Measurements from ENCODE around the gene GRB10.
"Not testable (repeated sequence)": the region's sequence is repeated elsewhere in the genome, so short reads cannot be mapped to it uniquely, and the experiment has no call there.

Gene GRB10

DNA sequence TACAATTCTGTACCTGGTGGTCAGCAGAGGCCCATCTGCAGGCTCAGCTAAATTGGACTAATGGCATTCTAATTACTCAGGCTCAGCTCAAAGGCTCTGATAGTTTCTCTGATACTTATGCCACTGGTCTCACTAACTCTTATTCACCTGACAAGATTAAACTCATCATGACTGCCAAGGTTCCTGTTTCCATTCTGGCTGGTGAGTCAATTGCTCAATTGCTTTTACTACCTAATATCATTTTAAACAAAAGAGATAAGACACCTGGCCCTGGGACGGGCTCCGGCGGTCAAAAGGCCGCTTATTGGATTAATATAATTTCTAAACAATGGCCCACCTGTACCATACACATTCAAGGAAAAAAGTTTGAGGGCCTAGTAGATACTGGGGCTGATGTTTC is 204.6 kb downstream of the GRB10 start:
- not testable (repeated sequence) for DNase-seq (ENCODE audit: low read depth, low spot score); H3K4me3 ChIP-seq (ENCODE audit: low read length); H3K36me3 ChIP-seq (ENCODE audit: control insufficient read depth, insufficient read depth, low read length); H3K27ac ChIP-seq (ENCODE audit: low read length); H3K9me3 ChIP-seq (ENCODE audit: control insufficient read depth, insufficient read depth, low read length); H3K4me1 ChIP-seq (ENCODE audit: control insufficient read depth, insufficient read depth, low read length); H3K27me3 ChIP-seq (ENCODE audit: control insufficient read depth, insufficient read depth, low read length)
- no CpG with 5 or more reads among the region's 4 CpGs for WGBS (ENCODE audit: insufficient coverage, insufficient read length)

DNA sequence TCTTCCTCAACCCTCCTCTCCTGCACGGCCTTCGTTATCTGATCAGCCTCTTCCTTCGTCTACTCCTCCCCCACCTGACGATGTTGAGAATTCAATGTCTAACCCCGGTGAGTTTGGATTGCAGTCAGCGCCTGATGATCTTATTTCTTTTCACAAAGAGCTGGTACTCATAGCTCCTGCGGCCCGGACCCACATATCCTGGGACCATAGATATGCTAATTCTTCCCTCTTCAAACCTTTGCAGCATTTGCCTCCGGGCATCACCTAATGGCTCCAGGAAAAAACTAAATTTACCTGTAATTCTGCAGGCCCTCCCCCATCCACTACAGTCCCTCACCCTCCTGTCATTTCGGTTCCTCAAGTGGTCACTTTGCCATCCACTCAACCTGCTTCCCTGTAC is 205.1 kb downstream of the GRB10 start:
- H3K9me3 ChIP-seq (ENCODE audit: control insufficient read depth, insufficient read depth, low read length), result no peaks in the 10 kb centered on the region
- H3K4me1 ChIP-seq (ENCODE audit: control insufficient read depth, insufficient read depth, low read length), result no peaks in the 10 kb centered on the region
- no peak for DNase-seq (ENCODE audit: low read depth, low spot score)
- H3K36me3 ChIP-seq (ENCODE audit: control insufficient read depth, insufficient read depth, low read length), result no peaks in the 10 kb centered on the region
- no peak overlapping the region for H3K4me3 ChIP-seq (ENCODE audit: low read length)
- WGBS (ENCODE audit: insufficient coverage, insufficient read length), result no CpG with 5 or more reads among the region's 10 CpGs
- no peaks in the 10 kb centered on the region for H3K27me3 ChIP-seq (ENCODE audit: control insufficient read depth, insufficient read depth, low read length)
- H3K27ac ChIP-seq (ENCODE audit: low read length), result no peak overlapping the region

- H3K36me3 ChIP-seq (ENCODE audit: control insufficient read depth, insufficient read depth, low read length); H3K27ac ChIP-seq (ENCODE audit: low read length); H3K4me3 ChIP-seq (ENCODE audit: low read length); H3K9me3 ChIP-seq (ENCODE audit: control insufficient read depth, insufficient read depth, low read length); DNase-seq (ENCODE audit: low read depth, low spot score); H3K4me1 ChIP-seq (ENCODE audit: control insufficient read depth, insufficient read depth, low read length); H3K27me3 ChIP-seq (ENCODE audit: control insufficient read depth, insufficient read depth, low read length): not testable (repeated sequence)
- WGBS (ENCODE audit: insufficient coverage, insufficient read length), result no CpG with 5 or more reads among the region's 6 CpGs
Measured at GRCh38 chr7:50576388-50576787, 206.3 kb downstream of the GRB10 start.

GRCh38 chr7:50567715-50568261 is 214.9 kb downstream of the GRB10 start:
- H3K4me1 ChIP-seq (ENCODE audit: control insufficient read depth, insufficient read depth, low read length), result no peaks in the 10 kb centered on the region
- no peak overlapping the region for H3K27ac ChIP-seq (ENCODE audit: low read length)
- no CpG with 5 or more reads among the region's 6 CpGs for WGBS (ENCODE audit: insufficient coverage, insufficient read length)
- no peak for DNase-seq (ENCODE audit: low read depth, low spot score)
- no peaks in the 10 kb centered on the region for H3K9me3 ChIP-seq (ENCODE audit: control insufficient read depth, insufficient read depth, low read length)
- H3K27me3 ChIP-seq (ENCODE audit: control insufficient read depth, insufficient read depth, low read length), result no peaks in the 10 kb centered on the region
- H3K36me3 ChIP-seq (ENCODE audit: control insufficient read depth, insufficient read depth, low read length), result no peaks in the 10 kb centered on the region
- H3K4me3 ChIP-seq (ENCODE audit: low read length), result no peak overlapping the region

DNA sequence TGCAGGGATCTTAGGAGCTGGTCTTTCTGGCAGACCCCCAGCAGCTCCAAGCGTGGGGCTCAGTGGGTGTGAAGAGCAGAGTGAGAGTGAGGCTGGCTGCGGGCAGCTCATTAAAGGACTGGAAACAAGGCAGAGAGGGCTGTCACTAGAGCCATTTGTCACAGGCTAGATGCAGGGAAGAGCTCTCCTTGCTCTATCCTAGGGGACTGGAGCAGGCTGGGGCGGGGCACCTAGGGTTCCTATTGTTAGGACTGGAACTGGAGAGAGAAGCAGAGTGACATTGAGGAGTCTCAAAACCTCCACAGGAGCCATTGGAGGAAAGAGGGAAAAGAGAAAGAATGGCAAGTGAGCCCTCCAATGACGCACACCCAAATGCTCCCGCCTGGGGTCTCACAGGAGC is 216.7 kb downstream of the GRB10 start:
- no peaks in the 10 kb centered on the region for H3K9me3 ChIP-seq (ENCODE audit: control insufficient read depth, insufficient read depth, low read length)
- no peak for DNase-seq (ENCODE audit: low read depth, low spot score)
- H3K36me3 ChIP-seq (ENCODE audit: control insufficient read depth, insufficient read depth, low read length), result no peaks in the 10 kb centered on the region
- no peaks in the 10 kb centered on the region; the same call in 1 of the 2 replicates for H3K4me1 ChIP-seq (ENCODE audit: control insufficient read depth, insufficient read depth, low read length)
- H3K27me3 ChIP-seq (ENCODE audit: control insufficient read depth, insufficient read depth, low read length), result no peaks in the 10 kb centered on the region
- WGBS (ENCODE audit: insufficient coverage, insufficient read length), result no CpG with 5 or more reads among the region's 5 CpGs
- H3K27ac ChIP-seq (ENCODE audit: low read length), result no peak overlapping the region
- H3K4me3 ChIP-seq (ENCODE audit: low read length), result no peak overlapping the region

DNA sequence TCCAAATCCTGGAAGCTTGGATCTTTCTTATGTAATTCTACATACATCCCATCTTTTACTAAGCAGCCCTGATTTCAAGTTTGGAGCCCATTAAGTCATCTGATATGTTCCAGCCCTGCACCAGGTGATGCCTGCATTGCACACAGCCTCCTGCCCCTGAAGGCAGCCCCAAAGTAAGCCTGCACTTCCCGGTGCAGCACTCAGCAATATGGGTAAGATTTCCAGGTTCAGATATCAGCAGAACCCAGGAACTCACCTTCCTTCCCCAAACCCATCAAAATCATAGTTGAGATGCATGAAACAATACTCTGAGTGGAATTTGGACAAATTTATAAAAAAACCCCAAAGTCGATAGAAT is 217.2 kb downstream of the GRB10 start:
- WGBS (ENCODE audit: insufficient coverage, insufficient read length), result no CpG with 5 or more reads among the region's 2 CpGs
- Histone ChIP-seq H3K36me3 (ENCODE audit: control insufficient read depth, insufficient read depth, low read length) (no peaks in the 10 kb centered on the region), H3K4me1 (ENCODE audit: control insufficient read depth, insufficient read depth, low read length) (peaks cover 1% of the 10 kb centered on the region; the same call in 1 of the 2 replicates), H3K27ac (ENCODE audit: low read length) (no peak overlapping the region), H3K9me3 (ENCODE audit: control insufficient read depth, insufficient read depth, low read length) (no peaks in the 10 kb centered on the region), H3K4me3 (ENCODE audit: low read length) (no peak overlapping the region), H3K27me3 (ENCODE audit: control insufficient read depth, insufficient read depth, low read length) (no peaks in the 10 kb centered on the region)
- DNase-seq (ENCODE audit: low read depth, low spot score), result no peak

- Histone ChIP-seq H3K9me3 (ENCODE audit: control insufficient read depth, insufficient read depth, low read length) (no peaks in the 10 kb centered on the region), H3K36me3 (ENCODE audit: control insufficient read depth, insufficient read depth, low read length) (no peaks in the 10 kb centered on the region), H3K4me3 (ENCODE audit: low read length) (no peak within 1 kb of the TSS), H3K27ac (ENCODE audit: low read length) (no peak within 1 kb of the TSS), H3K4me1 (ENCODE audit: control insufficient read depth, insufficient read depth, low read length) (peaks cover 1% of the 10 kb centered on the region; the same call in 1 of the 2 replicates), H3K27me3 (ENCODE audit: control insufficient read depth, insufficient read depth, low read length) (no peaks in the 10 kb centered on the region)
- DNase-seq (ENCODE audit: low read depth, low spot score), result no peak
- no CpG with 5 or more reads among the region's 8 CpGs for WGBS (ENCODE audit: insufficient coverage, insufficient read length)
Measured at GRCh38 chr7:50564640-50565558, 217.8 kb downstream of the GRB10 start, which contains the start of gene DDC. Gene DDC (minus strand): TSS chr7:50565405. CDS start chr7:50544085, 21,320 bp downstream.

DNA sequence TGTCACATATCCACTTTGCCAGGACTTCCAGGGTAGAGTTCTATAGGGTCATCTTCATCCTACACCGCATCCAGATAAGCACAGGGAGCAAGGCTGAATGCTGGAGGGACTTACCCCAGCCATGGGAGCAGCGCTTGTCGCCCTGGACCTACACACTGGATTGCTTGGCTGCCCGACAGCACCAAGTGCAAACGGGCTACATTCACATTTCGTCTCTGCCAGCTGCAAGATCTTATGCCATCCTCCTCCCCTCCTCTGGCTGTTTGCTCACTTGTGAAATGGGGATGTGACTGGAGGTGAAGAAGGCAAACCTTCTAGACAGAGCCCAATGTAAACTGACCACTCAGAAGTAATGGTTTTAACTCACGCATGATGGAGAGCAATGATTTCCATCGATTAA is 218.5 kb downstream of the GRB10 start:
- no peaks in the 10 kb centered on the region for H3K36me3 ChIP-seq (ENCODE audit: control insufficient read depth, insufficient read depth, low read length)
- DNase-seq (ENCODE audit: low read depth, low spot score), result no peak
- H3K4me1 ChIP-seq (ENCODE audit: control insufficient read depth, insufficient read depth, low read length), result peaks cover 1% of the 10 kb centered on the region; the same call in 1 of the 2 replicates
- no peak overlapping the region for H3K4me3 ChIP-seq (ENCODE audit: low read length)
- no peak overlapping the region for H3K27ac ChIP-seq (ENCODE audit: low read length)
- no peaks in the 10 kb centered on the region for H3K9me3 ChIP-seq (ENCODE audit: control insufficient read depth, insufficient read depth, low read length)
- H3K27me3 ChIP-seq (ENCODE audit: control insufficient read depth, insufficient read depth, low read length), result no peaks in the 10 kb centered on the region
- WGBS (ENCODE audit: insufficient coverage, insufficient read length), result no CpG with 5 or more reads among the region's 8 CpGs

DNA sequence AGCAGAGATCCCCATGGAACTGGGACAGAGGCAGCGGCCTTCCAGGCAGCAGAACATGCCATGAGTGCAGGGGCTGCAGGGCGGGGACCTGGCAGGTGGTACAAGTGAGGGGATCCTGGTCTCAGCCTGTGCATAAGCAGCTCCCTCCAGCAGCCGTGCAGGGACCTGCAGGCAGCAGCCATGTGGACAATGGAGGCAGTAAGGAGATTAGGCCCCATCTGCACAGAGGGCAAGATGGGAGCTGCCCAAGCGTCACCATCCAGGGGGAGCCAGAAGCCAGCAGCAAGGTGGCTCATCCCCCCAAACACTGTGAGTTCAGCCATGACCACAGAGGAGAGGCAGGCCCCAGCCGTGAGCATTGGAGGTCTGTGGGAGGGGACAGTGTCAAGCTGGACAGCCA is 220.6 kb downstream of the GRB10 start:
- DNase-seq (ENCODE audit: low read depth, low spot score), result no peak
- H3K27ac ChIP-seq (ENCODE audit: low read length), result no peak overlapping the region
- no peaks in the 10 kb centered on the region for H3K36me3 ChIP-seq (ENCODE audit: control insufficient read depth, insufficient read depth, low read length)
- H3K27me3 ChIP-seq (ENCODE audit: control insufficient read depth, insufficient read depth, low read length), result no peaks in the 10 kb centered on the region
- peaks cover 1% of the 10 kb centered on the region; the same call in 1 of the 2 replicates for H3K4me1 ChIP-seq (ENCODE audit: control insufficient read depth, insufficient read depth, low read length)
- WGBS (ENCODE audit: insufficient coverage, insufficient read length), result no CpG with 5 or more reads among the region's 5 CpGs
- H3K4me3 ChIP-seq (ENCODE audit: low read length), result no peak overlapping the region
- no peaks in the 10 kb centered on the region for H3K9me3 ChIP-seq (ENCODE audit: control insufficient read depth, insufficient read depth, low read length)

- no peak for DNase-seq (ENCODE audit: low read depth, low spot score)
- H3K27ac ChIP-seq (ENCODE audit: low read length), result no peak overlapping the region
- no peak overlapping the region for H3K4me3 ChIP-seq (ENCODE audit: low read length)
- no peaks in the 10 kb centered on the region for H3K9me3 ChIP-seq (ENCODE audit: control insufficient read depth, insufficient read depth, low read length)
- no peaks in the 10 kb centered on the region for H3K36me3 ChIP-seq (ENCODE audit: control insufficient read depth, insufficient read depth, low read length)
- H3K27me3 ChIP-seq (ENCODE audit: control insufficient read depth, insufficient read depth, low read length), result no peaks in the 10 kb centered on the region
- peaks cover 1% of the 10 kb centered on the region; the same call in 1 of the 2 replicates for H3K4me1 ChIP-seq (ENCODE audit: control insufficient read depth, insufficient read depth, low read length)
- WGBS (ENCODE audit: insufficient coverage, insufficient read length), result no CpG with 5 or more reads among the region's 9 CpGs
Measured at GRCh38 chr7:50560865-50561351, 221.8 kb downstream of the GRB10 start.

Data from iPS DF 6.9 (cell line).